Cerebellar cortex (tissue), 1 donor: ENCODE measurements around the gene FBXO28.

Experiments
- DNase-seq: peaks from one replicate; pipeline ENCODE4 v3.0.0-alpha.2; 2015; ENCODE audit warnings: low spot score

FBXO28 gene

DNA sequence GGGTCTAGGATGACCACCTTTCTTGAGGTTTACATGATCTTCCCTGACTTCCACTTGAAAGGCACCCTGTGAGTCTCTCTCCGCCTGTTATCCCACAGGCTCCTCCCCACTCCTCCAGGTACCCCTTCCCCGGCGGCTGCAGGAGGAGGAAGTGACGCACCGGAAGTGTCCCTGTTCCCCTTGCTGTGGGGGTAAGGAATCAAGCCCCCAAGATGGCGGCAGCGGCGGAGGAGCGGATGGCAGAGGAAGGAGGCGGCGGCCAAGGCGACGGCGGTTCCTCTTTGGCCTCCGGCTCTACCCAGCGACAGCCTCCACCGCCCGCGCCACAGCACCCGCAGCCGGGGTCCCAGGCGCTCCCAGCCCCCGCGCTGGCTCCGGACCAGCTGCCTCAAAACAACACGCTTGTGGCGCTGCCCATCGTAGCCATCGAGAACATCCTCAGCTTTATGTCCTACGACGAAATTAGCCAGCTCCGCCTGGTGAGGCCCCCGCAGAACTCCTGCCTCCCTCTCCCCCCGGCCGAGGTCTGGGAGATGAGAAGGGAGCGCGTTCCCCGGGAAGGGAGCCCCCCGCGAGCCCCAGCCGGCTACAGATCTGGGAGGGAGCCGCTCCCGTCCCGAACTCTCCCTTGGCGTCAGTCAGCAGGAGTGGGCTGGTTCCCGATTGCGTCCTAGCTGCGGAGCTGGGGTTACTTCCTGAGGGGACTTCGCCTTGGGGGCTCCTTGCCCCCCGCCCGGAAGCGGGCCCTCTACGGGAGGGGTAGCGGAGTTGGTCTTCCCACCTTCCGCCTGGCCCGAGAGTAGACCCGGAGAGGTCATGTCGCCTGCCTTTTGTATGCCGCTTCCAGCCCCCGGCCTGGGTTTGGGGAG is at the start of gene FBXO28:
Gene FBXO28 (plus strand): TSS at position 194 of the 869 bp plus-strand sequence. CDS start 19 bp downstream, at position 213.
- peak; percentile 99 for DNase-seq

DNA sequence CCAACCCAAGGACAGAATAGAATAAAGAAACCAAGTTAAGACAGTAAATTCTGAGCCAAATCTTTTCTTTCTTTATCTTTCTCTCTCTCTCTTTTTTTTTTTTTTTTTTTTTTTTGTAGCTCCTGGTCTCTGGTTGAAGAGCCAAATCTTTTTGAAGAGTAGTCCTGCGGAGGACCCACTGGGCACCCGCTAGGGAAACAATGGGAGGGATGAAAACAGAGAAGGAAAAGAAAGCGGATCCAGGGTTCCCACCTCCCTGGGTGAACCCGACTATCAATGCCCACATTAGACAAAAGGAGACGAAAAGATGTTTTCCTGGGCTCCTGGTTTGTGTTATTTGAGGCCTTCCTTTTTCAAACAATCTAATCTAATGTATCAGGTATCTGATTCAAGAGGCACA is 49.8 kb upstream of the FBXO28 start:
- no peak for DNase-seq

DNA sequence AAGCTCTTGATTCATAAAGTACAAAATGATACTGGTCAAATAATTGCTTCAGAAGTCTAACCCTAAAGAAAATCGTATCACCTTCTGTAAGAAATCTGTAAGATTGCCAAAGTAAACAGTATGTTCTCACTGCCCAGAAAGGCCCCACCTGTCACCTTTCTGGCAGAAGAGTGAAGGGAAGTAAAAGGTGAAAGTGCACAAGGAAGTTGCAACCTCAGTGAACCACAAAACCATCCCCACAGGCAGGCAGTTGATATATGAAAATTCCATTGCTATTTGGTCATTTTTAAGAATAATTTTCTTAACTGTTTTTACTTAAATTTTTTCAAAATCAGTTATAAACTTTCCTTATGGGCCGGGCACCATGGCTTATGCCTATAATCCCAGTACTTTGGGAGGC is 48.5 kb upstream of the FBXO28 start:
- DNase-seq: no peak

DNA sequence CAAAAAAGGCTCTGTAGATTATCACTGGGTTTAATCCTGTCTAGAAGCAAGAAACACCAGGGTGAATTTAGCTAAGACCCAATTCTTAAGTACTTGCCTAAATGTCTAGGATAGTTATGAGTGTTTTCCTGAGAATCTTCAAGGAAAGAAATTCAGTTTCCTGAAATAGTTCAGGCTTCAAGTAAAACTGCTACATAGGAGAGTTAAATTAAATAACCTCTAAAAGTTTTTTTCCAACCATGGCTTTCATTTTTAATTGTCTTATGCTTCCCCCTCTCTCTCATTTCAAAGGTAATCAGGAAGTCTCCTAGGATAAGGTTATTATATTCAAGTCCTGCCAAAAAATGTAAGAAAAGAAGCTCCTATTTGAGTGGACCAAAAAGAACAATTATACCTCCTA is 46.7 kb upstream of the FBXO28 start:
- DNase-seq: peak; percentile 80

DNA sequence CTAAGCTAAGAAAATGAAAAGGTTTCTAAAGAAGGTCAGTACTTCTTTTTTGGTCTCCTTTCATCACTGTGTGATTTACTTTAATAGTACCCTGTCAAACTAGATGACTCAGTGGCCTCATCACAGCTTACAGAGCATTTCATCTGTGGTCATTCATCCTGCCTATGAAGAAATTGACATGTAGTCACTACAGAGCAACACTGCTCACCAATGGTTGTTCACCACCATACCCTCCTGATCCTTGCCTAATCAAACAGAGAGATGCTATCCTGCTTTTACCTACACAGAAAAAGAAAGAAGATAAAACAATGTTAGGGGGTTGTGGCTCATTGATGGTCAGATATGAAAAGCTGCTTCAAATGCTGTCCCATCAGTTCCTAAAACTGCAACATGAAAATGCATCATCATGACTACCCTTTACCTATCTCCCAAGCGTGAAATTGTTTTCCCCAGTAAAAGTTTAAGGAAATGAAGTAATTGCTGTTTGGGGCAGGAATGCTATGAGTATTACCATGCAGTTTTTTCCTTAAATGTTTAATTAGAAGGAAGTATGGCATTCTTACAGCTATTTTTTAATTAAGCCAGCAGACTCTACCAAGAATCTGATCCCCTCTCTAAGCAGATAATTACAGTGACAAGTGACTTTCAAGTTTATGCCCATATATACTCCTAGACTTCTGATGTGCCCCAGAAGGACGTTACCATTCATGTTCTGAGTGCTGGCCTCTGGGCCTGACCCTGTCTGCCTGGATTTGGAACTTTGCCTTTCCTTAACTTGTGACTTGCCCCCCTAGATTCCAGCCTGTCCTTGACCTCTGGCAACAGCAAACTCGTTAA is 46.1 kb upstream of the FBXO28 start:
- peak; percentile 89 for DNase-seq

- no peak for DNase-seq
Measured at GRCh38 chr1:224068458-224069072, 45.3 kb upstream of the FBXO28 start.

DNA sequence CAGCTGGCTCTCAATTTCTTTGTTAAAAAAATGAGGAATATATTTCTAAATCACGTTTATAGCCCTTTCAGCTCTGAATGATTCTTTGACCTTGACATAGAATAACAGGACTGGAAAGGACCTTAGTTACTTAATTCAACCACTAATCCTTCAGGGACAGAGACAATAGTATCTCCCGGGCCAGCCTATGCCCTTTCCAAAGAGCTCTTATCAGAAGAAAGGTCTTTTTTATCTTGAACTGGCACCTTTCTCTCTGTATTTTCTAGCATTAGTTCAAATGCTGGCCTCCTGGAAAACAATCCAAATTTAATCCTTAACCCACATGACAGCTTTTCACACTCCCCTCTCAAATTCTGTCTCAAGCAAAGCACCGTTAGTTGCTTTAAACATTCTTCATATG is 44.8 kb upstream of the FBXO28 start:
- DNase-seq: no peak

- peak; percentile 83 for DNase-seq
Measured at GRCh38 chr1:224070521-224070920, 43.4 kb upstream of the FBXO28 start.

DNA sequence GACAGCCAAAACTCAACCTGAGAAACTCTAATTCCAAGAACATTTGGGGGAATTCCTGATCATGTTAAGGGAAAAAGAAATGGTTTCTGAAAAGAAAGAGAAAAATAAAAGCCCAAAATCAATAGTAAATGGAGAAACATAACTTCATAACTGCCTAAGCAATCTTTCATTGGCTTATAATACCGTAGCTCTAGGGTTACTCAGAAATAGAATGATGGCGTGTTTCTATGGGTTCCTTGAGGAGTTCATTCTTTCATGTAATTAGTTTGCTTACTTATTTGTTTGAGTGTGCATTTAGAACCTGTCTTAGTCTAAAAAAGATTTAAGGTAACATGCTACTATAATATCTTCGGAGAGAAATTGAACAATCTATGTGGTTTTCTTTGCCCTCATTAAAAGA is 37.5 kb upstream of the FBXO28 start:
- DNase-seq: no peak

- DNase-seq: peak; percentile 72
Measured at GRCh38 chr1:224079644-224080043, 34.3 kb upstream of the FBXO28 start.

GRCh38 chr1:224080115-224080774 is 33.7 kb upstream of the FBXO28 start:
- DNase-seq: peak; percentile 81

- peak; percentile 79 for DNase-seq
Measured at GRCh38 chr1:224081604-224082003, 32.3 kb upstream of the FBXO28 start.

DNA sequence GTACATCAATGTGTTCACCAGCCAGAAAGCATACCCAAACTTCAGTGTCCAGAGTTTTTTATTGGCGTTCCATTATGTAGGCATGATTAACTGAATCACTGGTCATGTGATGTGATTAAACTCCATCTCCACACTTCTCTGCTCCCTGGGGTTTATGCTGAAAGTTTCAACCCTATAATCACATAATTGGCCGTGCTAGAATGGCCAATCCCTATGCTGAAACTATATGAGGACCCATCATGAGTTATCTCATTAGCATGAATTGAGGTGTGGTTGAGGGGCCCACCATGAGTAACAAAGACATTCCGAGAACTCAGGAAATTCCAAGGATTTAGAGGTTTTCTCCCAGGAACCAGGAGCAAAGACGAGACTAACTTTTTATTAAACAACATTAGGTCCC is 31.8 kb upstream of the FBXO28 start:
- DNase-seq: peak; percentile 94

GRCh38 chr1:224084867-224085266 is 29.0 kb upstream of the FBXO28 start:
- DNase-seq: no peak

DNA sequence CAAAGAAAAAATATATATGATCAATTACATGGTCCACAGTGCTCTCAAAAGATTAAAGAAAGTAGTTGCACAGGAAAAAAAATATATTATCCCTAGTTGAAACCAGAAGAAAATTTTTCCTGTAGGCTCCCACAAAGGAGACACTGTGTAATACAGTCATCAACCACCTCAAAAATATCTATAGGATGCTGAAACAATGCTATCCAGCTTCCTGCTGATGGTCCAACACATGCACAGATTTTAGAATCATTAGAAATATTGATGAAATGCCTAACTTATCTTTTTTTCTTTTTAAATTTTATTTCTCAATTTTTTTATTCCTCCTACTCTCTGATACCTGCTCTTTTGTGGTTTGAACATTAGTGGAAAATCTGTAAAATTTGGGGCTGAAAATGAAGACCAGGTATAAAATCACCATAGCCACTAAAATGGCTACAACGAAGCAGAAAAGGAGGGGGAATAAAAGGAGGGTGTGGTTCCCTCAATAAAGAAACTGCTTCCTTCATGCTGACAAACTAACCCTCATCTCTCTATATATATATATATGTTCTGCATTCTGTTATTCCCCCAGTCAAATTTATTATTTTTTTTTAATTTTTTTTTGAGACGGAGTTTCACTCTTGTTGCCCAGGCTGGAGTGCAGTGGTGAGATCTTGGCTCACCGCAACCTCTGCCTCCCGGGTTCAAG is 28.3 kb upstream of the FBXO28 start:
- no peak for DNase-seq

- DNase-seq: peak; percentile 52
Measured at GRCh38 chr1:224087286-224087794, 26.6 kb upstream of the FBXO28 start.

GRCh38 chr1:224089583-224089982 is 24.3 kb upstream of the FBXO28 start:
- no peak for DNase-seq

DNA sequence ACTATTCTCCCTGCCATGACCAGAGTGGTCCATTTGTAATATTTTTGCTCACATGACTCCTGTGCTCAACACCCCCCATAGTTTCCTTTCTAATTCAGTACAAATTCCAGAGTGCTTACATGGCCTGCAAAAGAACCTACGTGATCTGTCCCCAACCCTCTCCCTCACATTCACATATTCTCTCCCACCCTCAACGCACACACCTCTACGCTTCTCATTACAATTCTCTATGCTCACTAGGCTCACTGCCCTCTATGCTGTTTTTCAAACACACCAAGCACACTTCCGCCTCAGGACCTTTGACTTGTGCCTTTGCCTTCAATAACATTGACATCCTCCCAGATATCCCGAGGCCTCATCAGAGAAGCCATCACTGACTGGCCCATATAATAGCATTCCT is 23.8 kb upstream of the FBXO28 start:
- DNase-seq: peak; percentile 75

GRCh38 chr1:224092111-224092510 is 21.8 kb upstream of the FBXO28 start:
- DNase-seq: peak; percentile 85

GRCh38 chr1:224092601-224093000 is 21.3 kb upstream of the FBXO28 start:
- peak; percentile 89 for DNase-seq

DNA sequence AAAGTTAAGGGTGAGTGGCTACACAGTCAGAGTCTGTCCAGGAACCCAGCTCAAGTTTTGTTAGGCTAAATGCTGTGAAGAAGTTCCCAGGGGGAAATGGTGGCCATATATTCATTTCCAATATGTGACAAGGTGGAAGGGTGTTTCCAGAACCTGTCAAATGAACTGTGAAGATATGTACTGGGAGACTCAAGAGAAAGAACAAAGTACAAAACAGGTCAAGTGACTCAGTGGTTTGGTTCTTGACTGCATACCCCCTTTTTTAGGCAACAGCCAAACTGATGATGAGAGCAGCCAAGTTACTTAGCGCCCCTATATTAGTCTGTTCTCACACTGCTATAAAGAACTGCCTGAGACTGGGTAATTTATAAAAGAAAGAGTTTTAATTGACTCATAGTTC is 18.6 kb upstream of the FBXO28 start:
- no peak for DNase-seq
